Measurements from ENCODE around the gene MRPS12. TPM values are rescaled to one million over a fixed set of nuclear protein-coding genes. Genes with fewer than 3 reads are reported as not detected.

Gene MRPS12
- total and polyA plus RNA-seq, 9 of the 15 experiments (the other 6 are each of a cell fraction or from before 2014, with no cell fraction given): 8.1 to 174 (median 52.0) TPM

DNA sequence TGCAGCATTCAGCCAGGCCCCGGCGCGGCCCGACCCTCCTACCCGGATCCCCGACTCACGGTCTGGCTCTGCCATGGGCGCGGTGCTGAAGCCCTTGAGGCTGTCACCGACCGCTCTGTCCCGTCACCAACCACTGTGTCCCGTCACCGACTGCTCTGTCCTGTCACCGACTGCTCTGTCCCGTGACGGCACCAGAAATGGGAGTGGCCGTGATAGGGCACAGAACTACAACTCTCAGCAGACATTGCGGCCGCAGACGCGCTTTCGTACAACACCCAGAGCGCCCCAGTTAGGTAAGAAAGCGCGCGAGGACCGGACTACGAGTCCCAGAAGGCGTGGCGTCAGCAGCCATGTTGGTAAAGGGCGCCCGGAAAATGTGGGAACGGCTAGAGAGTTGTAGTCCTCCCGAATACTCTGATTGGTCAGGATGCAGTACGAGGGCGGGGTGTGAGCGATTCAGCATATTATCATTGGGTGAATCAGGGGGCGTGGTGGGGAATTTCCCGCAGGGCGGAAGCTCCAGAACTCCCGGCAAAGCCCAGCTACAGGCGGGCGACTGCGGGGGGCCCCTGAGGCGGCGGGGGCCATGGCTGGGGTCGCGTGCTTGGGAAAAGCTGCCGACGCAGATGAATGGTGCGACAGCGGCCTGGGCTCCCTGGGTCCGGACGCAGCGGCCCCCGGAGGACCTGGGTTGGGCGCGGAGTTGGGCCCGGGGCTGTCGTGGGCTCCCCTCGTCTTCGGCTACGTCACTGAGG lies 31.1 kb upstream of the MRPS12 start, which contains the start of the genes NFKBIB and SIRT2 (continued):
- TF ChIP-seq ZMIZ1 (IDR thresholded peaks at IDR 0.05; ENCODE audit: low read depth in 2 of 2, low read length in 2 of 2) (no peak), ZNF518B (CRISPR knock-in tag; IDR thresholded peaks at IDR 0.05) (no peak), DDX20 (tag; IDR thresholded peaks at IDR 0.05; ENCODE audit: low read depth) (no peak), CREM (IDR thresholded peaks at IDR 0.05; ENCODE audit: low read depth) (peak; percentile 99), CHD2 (IDR thresholded peaks at IDR 0.05; ENCODE audit: low read depth, low read length) (peak; percentile 84), NFE2 (IDR thresholded peaks at IDR 0.05; ENCODE audit: low read depth) (peak; percentile 42; the same call in 1 of the 2 replicates), ASH1L (IDR thresholded peaks at IDR 0.05; ENCODE audit: borderline replicate concordance, low read depth, partially characterized antibody) (peak; percentile 94), CBX3 (IDR thresholded peaks at IDR 0.05; ENCODE audit: borderline replicate concordance in 1 of 2, low read length in 2 of 2) (no peak), ZNF644 (tag; IDR thresholded peaks at IDR 0.05; ENCODE audit: low read depth) (peak; percentile 87), ZSCAN32 (CRISPR knock-in tag; IDR thresholded peaks at IDR 0.05) (no peak), EZH2 (IDR thresholded peaks at IDR 0.05; ENCODE audit: borderline replicate concordance, low read depth, low read length) (no peak), LARP7 (IDR thresholded peaks at IDR 0.05) (no peak), SIN3A (IDR thresholded peaks at IDR 0.05; ENCODE audit: borderline replicate concordance in 2 of 2, control insufficient read depth in 1 of 2, low read depth in 2 of 2, low read length in 2 of 2) (peak; percentile 58 to 82; a peak in 2 of 4 replicates), ZNF589 (CRISPR knock-in tag; IDR thresholded peaks at IDR 0.05; ENCODE audit: low read depth) (no peak), KLF16 (IDR thresholded peaks at IDR 0.05) (0 out of 2 replicates have a peak, but pooled peaks have one; percentile 24), ZNF175 (CRISPR knock-in tag; IDR thresholded peaks at IDR 0.05; ENCODE audit: low read depth) (peak; percentile 69; the same call in 1 of the 2 replicates), SP1 (CRISPR knock-in tag; IDR thresholded peaks at IDR 0.05) (peak; percentile 99), SAFB2 (IDR thresholded peaks at IDR 0.05; ENCODE audit: borderline replicate concordance, low read depth, low read length, severe bottlenecking) (no peak), ZZZ3 (IDR thresholded peaks at IDR 0.05) (no peak)
- TF ChIP-seq, protein P1, sequence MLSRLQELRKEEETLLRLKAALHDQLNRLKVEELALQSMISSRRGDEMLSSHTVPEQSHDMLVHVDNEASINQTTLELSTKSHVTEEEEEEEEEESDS (CRISPR knock-in tag; IDR thresholded peaks at IDR 0.05): no peak
